ENCODE measurements around the gene COL16A1.

The COL16A1 gene

DNA sequence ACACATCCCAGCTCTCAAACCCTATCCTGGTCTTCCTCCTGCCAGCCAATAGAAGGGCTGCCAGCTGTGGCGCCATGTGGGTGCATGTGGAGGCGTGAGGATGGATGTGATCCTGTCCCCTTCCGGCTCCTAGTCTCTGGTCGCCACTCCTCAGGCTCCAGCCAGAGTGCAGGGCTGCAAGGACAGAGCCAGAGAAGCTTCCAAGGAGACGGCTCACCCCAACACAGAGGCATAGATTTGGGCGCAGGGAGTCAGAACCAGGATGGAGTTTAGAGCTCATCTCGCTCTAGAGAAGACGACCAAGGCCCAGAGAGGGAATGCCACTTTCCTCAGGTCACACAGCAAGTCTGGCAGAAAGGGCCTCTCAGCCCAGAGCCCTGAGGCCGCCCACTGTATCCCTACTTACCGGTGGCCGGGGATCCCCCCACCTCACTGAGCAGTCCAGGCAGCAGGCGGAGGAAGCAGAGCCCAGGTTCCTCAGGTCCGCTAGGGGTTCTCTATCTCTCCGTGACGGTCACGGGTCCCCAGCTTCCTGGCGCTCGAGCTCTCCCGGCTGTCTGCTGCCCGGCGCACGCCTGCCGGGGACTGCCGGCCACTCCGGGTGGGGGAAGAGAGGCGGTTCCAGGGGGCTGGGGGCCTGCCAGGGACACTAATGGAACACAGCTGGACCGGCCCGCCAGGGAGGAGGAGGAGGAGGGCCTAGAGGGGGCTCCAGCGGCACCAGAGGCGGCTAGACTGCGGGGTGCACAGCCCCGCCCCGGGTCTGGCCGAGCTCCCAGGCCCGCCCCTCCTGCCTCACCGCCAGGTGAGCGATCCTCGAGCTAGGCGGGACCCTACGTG lies at the start of gene COL16A1:
Gene COL16A1, minus strand, starts transcription at position 587 of the 840 bp plus-strand sequence. CDS start 1,824 bp downstream, outside the sequence.
- peak; percentile 72 for DNase-seq

DNA sequence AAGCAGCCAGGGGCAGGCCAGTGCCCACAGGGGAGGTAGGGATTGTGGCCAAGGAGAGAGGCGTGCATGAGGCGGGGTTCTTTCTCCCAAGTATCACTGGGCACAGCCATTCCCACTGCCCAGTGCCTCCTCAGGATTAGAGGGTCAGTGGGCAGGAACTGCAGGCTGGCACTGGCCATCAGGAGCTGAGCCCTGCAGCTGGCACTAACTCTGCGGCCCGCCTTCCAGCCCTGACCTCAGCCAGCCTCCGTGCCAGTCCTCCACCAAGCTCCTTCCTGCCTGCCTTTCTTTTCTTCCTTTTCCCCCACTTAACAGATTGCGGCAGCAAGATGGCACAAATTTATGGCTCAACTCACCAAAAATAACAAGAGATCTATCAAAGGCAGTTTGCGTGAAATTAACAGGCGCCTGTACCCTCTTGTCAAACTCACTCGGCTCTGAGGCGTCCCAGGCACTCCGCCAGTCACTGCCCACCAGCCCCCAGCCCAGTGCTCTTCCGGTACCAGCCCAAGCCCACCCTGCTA lies 49.2 kb upstream of the COL16A1 start:
- DNase-seq = no peak

DNA sequence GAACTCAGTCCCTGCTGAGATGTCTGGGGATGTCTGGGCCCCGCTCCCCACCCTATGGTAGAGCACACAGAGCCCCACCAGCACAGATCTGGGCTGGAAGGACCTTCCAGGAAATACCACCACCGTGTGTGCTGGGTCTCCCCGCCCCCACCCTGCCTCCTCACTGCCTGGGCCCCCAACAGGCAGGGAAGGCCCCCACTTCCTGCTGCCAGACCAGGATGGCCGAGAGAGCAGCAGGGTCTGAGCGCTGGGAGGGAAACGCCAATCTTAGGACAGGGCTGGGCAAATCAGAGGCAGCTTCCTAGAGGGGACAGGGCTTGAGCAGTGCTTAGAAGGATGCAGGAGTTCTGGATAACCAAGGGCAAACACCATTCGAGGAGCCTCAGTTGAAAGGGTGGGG lies 48.4 kb upstream of the COL16A1 start:
- no peak for DNase-seq

DNA sequence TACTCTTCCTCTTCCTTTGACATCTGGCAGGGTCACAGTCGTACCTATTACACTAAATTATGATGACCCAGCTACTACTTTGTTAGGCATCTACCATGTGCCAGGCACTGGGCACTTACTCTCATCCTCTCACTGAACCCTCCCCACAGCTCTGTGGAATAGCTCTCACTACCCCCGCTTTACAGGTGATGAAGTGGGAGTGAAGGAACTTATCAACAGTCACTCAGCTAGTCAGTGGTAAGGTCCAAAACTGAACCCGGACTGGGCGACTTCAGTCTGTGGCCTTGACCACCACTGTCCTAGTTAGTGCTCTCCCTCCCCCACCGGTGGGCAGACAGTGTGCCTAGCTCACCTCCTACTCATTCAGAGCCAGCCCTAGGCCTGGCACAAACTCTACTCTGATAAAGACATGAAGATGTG lies 48.0 kb upstream of the COL16A1 start:
- DNase-seq = no peak

DNA sequence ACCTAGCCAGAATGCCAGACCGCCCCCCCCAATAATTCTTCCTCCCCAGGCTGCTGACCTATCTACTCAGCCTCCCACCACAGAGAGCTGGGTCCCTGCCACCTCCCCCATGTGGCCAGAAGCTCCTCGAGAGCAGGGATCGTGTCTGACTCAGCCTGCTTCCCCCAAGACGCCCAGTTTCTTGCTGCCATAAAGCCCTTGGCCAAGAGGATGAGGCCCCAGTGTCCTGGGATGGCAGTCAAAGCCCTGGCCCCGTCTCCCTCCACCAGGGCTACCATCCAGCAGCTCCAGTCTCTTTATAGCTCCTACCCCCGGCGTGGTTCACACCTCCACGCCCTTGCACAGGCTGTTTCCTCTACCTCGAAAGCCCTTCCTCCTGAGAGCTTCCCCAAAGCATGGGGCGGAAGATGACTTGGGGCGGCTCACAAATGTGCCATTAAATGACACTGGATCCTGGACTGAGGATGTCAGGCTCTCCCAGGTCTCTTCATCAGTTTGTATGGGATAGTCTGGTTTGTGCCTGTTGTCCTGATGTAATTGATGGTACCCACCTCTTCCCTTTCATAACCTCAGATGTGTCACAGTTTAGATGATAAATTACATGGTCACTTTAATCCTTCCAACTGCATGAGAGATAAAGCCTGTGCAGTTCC lies 47.2 kb upstream of the COL16A1 start:
- no peak for DNase-seq

DNA sequence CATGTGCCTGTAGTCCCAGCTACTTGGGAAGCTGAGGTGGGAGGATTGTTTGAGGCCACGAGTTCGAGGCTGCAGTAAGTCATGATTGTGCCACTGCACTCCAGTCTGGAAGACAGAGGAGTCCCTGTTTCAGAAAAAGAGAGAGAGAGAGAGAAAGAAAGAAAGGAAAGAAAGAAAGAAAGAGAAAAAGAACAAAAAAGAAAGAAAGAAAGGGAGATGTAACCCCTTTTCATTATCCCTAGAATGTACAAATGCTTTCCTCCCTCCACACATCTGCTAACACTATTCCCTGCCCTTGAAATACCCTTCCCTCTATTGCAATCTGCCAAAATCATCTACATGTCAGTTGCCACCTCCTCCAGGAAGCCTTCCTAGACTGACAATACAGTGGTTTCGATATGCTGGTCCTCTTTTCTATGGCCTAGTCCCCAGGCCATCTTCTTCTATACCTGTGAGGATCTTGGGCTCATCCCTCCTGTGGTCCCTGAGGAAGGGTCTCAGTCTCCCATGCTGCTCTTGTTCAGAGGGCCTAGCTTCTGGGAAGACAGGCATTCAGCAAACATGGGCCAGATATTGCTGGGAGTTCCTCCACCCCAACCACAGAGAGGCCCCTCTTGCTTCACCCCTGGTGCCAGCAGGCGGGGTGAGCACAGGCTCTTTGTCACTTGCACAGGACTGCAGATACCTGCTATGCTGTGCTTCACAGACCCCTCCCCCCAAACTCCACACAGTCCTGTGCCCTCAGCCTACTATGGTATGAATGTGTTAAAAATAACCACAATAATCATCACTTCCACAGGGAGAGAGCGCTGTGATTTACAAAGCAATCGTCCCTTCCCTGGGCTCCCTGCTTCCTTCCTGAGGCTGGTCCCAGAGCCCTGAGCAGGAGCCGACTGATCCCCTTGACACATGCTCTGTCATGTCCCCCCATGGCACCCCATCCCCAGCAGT lies 46.2 kb upstream of the COL16A1 start:
- no peak for DNase-seq

DNA sequence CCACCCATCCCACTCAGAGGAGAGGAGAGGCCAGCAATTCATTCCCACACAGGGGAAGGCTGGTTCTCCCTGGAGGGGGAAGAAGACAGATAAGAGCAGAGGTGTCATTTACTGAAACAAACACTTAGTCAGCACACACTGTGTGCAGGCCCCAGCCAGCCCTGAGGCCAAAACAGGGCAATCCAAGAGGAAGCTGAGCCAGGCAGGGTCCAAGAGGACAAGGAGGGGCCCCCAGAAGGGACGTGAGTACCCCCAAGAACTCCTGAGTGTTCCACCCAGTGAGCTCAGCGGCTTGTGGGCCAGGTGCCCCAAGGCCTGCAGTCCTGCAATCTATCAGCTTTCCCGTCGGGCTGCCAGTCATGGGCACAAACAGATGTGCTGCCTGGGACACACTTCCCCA lies 44.5 kb upstream of the COL16A1 start:
- DNase-seq = no peak

DNA sequence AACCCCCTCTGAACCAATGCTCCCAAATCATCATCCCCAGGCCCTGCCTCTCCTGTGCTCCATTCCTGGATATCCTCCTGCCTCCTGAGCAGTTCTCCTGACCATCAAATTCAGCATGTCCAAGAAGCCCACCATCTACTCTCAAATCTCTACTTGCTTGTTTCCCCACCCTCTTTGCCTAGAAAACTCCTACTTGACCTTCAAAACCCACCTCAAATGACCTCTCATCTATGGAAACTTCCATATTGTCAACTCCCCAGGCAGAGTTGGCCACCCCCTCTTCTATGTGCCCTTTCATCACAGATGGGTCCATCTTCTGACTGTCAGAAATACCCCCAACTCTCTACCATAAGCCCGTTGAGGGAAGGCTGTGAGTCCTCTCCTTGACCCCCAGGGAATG lies 43.5 kb upstream of the COL16A1 start:
- no peak for DNase-seq

DNA sequence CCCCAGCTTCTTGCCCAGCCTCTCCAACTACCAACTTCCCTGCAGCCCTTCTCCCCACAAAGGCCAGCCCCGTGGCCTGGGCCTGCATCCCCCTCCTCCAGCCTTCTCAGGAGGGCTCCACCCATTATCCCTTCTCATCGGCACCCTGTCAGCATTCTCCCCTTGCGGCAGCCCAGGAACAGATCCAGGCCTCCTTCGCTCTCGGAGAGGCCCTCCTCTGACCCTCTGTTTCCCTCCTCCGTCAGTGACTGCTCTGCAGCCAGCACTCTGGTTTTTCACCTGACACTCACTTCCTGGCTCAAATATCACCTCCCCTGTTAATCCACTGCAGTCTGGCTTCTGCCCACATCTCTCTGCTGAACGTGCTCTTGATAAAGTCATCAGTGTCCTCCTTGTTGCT lies 42.9 kb upstream of the COL16A1 start:
- no peak for DNase-seq

DNA sequence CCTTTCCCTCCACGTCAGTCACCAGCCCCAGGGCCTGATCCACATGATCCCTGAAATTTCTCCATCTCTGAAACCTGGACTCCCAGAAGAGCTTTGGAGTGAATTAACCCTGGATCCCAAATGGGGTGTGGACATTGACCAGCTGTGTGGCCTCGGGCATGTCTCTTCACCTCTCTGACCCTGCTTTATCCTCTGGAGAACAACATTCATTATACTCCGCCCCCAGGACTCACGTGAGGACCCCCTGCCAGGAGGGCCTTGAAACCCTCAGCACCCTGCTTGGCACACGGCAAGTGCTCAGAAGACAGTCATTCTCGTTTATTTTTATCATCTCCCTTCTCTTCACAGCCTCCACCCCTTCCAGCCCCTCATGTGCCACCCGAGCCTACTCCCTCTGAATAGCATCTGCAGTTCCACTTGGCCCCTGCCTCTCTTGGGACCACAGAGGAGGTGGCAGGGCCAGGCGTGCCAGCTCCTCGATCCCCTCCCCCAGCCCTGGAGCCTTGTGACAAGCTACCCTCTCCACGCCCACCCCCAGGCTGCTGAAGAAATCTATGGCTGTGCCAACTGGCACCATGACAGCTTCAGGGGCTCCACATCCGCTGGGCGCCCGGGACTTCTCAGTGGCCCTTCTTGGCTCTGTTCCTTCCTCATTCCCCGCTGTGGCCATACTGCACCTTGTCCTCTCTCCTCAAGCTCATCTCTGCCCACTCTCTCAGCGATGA lies 42.3 kb upstream of the COL16A1 start:
- peak; percentile 56 for DNase-seq

DNA sequence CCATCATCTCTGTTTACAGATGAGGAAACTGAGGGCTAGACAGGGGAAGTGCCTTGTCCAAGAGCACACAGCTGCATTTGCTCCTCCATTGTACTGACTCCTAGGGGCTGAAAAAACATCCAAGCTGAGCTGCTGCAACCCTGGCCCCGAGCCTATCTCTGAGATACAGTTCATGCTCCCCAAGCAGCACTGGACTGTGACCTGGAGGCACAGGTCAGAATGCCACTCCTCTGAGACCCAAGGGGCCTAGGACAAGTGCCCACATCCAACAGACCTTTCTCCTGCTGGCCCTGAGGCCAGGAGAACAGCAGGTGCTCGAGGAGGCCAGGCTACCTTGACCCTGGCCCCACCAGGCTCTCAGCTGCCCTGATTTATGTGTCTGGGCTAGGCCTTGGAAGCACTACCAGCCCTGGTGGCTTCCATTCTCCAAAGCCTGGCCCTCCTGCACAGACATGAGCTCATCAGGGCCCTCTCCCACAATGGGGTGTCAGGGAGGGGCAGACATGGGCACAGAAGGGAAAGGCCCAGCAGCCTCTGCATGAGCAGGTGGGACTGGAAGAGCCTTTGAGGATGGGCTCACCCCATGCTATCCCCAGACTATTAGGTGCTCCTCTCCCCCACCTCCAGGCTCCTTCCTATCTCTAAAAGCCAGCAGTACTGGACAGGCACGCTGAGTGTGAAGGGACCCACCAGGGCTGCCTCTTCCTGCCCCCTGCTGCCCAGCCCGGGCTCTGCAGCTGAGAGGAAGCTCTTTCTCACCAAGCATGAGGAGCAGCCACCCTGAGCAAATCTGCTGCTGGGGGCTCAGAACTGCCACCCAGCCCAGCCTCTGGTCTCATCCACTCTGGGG lies 41.5 kb upstream of the COL16A1 start:
- peak; percentile 56 for DNase-seq

DNA sequence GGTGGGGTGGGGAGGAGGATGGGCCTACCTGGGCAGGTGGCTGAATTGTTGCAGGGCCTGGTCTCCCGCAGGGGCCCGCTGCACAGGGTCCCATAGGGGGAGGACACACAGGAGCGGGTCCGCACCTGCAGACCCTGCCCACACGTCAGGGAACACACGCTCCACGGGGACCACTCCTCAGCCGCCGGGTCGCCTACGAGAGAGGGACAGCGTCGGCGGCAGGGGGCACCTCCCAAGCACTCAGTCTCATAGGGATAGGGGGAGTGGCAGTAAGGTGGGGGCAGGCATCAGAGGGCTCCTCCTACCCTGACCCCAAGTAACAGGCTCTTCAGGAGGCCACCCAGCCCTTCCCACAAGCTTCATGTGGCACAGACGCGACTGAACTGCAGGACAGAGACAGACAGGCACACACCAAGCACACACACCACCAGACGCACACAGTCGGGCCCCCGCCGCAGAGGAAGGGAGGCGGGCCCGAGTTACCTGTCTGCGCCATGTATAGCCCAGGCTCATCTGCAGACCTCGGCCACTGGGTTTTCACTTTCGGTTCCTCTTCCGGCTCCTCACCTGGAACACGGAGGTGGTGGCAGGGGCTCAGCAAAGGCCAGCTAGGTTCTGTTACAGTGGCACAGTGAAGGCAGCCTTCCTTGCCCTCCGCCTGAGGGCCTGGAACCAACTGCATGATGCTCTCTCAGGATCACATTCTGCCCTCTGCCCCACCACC lies 40.5 kb upstream of the COL16A1 start:
- no peak for DNase-seq

DNA sequence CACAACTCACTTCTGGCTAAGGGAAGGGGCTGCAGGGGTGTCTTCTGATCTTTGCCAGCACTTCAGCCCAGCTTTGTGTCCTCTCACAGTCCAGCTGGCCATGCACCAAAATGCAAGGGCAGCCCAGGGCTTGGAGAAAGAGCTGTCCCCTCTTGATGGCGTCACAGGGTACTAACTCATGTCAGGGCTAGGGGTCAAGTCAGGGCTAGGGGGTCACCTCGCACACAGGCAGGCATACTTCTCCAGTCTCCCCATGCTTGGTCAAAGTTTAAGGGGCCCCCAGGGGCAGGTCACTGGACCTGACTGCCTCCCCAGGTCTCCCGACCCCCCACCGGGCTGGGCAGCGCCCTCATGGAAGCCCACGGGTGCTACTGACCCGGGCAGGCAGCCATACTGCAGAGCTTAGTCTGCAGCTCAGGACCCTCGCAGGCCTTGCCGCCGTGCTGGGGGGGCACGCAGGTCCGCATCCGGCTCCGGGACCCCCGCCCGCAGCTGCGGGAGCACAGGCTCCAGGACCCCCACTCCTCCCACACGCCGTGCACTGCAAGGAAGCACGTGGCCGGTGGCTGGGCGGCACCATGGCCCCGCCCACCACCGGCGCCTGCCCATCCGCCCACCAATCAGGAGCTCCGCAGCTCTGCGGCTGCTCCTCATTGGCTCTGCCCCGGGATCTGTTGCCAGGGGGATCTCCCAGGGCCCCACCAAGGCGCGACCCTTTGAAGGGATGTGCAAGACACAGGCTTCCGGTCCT lies 38.8 kb upstream of the COL16A1 start:
- no peak for DNase-seq

DNA sequence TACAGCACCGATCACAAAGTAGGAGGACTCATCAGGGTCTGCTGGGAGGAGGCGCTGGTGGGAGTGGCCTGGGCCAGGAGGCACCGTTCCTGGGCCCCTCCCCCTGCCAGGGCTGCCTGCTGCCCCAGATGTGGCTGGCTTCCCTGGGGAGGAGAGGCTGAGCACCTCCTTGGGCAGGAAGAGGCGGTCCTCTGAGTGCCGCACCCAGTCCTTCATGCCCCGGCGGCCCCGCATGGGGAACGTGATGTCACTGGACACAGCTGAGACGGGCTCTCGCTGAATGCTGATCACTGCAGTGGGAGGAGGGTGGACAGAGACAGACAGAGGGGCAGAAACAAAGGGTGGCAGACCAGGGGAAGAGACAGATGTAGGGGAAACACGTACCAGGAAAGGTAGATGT lies 35.5 kb upstream of the COL16A1 start:
- DNase-seq = no peak

DNA sequence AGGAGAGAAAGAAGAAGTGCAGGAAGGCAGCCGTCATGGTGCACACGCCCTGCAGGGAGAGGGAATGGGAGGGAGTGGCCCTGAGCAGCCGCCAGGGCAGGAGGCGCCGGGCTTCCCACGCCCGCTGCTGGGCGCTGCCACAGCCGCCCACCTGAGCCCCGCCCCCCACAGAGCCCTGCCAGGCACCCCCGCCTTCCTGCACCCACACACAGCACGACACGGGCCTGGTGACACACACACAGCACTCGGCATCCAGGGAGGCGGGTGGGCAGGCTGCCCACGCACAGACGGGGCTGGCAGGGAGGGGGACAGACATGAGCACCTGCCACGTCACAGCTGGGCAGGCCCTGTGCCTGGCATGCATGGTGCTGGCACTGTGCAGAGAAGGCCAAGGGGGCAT lies 32.9 kb upstream of the COL16A1 start:
- DNase-seq = peak; percentile 69

DNA sequence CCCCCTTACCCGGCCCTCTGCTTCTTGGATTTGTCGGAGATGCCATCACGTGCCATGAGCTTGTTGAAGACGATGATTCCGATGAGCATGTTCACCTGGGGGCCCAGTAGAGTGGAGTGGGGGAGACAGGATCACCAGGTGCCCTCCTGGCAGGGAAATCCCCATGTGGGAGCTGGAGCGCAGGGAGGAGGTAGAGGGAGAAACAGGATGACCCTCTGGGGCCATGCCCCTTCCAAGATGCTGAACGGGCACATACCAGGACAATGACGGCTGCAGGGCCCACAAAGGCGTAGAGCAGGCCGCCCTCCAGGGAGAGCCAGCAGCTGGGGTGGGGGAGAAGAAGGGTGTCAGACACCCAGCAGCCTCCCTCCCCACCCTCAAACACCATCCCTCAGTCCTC lies 31.8 kb upstream of the COL16A1 start:
- no peak for DNase-seq

DNA sequence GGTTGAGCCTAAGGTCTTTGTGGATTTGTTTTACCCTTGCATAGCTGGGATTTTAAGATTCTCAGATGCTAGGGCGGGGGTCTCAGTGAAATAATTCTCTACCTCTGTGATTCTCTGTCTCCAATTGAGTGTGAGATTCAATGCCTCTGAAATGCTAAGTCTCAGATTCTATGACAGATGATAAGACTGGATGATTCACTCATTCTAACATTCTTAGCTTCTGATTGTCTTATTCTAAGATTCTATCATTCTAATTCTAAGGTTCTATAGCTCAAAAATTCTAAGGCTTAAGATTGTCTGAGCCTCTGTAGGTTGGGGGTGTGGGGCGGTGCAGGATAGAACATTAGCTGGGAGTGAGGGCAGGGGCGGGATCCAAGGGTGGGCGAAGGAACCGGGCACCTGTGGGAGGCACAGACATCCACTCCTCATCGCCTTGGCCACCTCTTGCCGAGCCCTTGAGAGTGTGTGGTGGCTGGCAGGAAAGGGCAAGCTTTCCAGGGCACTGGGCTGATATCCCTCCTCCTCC lies 30.8 kb upstream of the COL16A1 start:
- no peak for DNase-seq

DNA sequence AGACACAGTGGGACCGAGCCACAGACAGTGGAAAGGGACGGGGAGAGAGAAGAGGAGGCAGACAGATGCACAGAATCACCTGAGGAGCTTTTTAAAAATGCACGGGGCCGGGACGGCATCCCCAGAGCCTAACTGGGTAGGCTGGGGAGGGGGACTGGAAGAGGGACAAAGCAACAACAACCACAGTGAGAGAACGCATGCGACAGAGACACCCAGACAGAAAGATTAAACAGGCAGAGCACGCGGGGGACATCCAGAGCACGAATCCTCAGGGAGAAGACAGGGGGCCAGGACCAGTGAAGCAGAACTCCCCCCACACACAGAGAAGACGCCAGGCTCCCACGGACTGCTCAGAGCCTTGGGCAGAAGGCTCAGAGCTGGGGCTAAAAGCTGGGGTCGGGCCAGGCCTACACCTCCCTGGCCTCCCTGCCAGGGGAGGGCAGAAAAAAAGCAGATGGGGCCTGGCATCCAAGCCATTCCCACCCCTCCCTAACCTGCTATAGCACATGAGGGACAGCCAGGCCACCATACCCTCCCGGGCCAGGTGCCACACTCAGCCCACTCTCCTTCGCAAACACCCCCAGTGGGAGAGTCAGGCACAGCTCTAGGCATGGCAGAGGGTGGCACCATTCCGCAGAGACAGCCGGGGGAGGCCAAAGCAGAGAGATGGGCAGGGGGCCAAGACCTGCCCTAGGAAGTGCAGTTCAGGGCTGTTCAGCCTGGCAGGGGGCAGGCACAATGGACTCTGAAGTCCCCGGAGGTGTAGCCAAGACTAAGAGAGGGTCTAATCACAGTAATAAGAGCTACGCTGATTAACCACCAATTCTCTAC lies 29.8 kb upstream of the COL16A1 start:
- DNase-seq = peak; percentile 76
